Epithelial cell of umbilical artery (primary cell): ENCODE results near the gene TRAF2. TPM values are rescaled to one million over a fixed set of nuclear protein-coding genes. Genes with fewer than 3 reads are reported as not detected.

Experiments used
- total RNA-seq: library from RNA; depleted of rRNA; stranded (reverse); fragments of >200 nt; gene quantifications from 2 replicates; pipeline ENCODE4 v1.2.3, GENCODE V29; 2014

Gene TRAF2, protein sequence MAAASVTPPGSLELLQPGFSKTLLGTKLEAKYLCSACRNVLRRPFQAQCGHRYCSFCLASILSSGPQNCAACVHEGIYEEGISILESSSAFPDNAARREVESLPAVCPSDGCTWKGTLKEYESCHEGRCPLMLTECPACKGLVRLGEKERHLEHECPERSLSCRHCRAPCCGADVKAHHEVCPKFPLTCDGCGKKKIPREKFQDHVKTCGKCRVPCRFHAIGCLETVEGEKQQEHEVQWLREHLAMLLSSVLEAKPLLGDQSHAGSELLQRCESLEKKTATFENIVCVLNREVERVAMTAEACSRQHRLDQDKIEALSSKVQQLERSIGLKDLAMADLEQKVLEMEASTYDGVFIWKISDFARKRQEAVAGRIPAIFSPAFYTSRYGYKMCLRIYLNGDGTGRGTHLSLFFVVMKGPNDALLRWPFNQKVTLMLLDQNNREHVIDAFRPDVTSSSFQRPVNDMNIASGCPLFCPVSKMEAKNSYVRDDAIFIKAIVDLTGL
- total RNA-seq: 11.1 and 11.4 TPM in 2 replicates

DNA sequence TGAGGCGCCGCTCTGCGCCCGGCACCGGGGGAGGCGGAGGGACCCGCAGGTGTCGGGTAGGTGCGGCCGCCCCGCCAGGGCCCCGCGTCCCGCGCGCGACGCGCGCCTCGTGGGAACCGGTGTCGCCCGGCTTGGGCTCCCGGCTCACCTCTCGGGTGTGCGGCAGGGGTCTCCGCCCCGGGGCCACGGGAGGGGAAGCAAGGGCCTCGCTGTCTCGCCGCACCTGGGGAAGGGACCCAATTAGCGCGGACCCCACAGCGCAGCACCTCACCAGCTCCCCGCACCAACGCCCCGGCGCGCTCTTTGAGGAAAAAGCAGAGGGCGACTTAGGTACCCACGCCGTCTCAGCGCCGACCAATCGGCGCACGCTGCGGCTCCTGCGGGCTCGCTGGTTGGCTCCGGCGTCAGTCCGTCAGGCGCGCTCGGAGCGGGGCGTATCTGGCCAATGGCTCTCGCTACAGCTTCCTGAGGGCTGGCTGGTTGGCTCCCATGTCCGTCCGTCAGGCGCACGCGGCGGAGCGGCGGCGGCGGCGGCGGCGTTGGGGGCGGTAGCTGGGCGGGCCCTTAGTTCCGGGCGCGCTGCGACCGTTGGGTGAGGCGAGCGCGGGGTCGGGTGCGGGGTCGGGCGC is at the start of gene TRAF2:
Gene TRAF2, plus strand, starts transcription at position 567 of the 629 bp plus-strand sequence. CDS start 12,225 bp downstream, outside the sequence.

DNA sequence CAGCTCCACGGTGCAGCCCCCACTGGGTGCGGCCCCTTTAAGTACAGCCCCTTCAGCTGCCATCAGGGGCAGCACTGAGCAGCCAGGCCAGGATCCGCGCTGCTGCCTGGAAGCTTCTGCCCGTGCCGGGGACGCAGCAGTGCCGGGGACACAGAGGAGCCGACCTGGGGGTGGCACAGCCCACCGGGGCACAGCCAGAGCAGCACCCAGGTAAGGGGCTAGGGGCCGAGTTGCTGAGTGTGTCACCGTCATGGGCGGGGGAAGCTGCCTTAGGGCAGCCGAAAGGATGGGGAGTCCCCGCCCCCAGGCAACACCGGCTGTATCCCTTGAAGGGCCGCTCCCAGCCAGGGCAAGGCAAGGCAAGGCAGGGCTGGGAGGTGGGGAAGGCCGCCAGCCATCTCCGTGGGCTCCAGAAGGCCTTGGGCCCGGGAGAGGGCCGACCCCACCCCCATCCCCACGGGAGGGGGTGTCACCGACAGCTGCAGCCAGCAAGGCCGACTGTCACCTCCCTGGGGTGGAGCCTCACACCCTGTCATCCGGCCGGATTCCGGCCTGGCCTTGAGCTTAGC is 43.9 kb upstream of the TRAF2 start, which contains the start of gene AJM1:
Gene AJM1, plus strand, starts transcription at position 99 of the 569 bp plus-strand sequence. CDS start 1,937 bp downstream, outside the sequence.

DNA sequence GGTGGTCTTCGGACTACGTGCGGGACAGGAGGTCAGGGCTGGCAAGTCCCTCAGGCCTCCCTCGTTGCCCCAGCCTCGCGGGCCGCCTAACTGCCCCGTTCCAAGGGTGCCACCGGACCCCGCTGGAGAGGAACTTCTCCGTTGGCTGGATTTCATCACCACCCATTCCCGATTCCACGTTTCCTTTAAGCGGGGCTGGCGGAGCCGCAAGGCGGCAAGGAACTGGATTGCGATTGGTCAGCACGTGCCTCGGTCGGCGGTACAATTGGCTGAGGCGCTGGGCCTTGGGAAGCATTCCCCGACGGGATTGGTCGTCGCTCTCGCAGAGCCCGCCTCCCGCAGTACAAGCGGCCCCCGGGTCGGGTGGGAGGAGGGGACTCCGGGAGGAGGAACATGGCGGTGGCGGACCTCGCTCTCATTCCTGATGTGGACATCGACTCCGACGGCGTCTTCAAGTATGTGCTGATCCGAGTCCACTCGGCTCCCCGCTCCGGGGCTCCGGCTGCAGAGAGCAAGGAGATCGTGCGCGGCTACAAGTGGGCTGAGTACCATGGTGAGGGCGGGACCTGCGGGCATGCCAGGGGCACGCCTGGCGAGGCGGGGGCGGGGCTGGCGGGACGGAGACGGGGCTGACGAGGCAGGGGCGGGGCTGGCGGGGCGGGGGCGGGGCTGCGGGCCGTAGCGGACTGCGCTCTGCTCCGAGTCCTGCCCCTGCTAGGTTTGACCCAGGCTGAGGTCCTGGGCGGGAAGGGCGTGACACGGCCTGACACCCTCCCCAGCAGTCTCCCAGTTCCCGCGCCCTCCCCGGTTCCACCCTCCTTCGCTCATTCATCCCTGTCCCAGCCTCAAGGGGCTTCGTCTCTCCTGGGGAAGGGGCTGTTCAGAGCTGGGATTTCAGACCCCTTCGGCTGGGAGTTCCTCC is 37.0 kb upstream of the TRAF2 start, which contains the start of gene PHPT1:
Gene PHPT1, plus strand, starts transcription at position 372 of the 922 bp plus-strand sequence. Its CDS starts 22 bp downstream, at position 394.

DNA sequence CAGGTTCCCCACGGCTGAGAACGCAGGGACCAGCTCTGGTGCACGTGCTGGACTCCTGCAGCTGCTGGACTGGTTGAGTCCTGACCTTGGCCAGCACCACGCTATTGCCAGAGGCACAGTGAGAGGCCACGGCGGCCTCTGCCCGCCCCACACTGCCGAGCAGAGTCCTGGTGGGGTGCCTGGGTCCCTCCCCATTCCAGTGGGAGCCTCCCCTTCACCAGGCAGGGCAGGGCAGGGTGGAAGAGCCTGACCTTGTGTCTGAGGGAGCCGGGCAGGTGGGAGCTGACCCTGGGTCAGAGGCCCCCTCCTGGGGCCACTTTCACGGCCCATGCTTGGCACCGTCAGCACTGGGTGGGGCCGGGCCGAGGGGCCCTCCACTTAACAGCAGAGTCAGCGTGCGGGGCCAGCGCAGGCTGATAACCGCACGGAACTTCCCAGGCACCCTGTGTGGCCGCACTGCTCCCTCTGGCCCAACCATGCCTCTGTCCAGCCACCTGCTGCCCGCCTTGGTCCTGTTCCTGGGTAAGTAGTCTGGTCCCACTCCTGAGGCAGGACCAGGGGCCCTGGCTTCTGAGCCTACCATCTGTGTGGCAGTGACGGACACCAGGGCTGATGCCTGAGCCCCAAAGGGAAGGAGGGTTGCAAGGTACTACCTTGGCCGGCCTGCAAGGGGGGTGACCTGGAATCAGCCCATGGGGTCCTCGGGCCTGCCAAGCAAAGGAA is 34.2 kb upstream of the TRAF2 start, which contains the start of gene MAMDC4:
Gene MAMDC4, plus strand, starts transcription at position 406 of the 723 bp plus-strand sequence. Its CDS starts 71 bp downstream, at position 477.

DNA sequence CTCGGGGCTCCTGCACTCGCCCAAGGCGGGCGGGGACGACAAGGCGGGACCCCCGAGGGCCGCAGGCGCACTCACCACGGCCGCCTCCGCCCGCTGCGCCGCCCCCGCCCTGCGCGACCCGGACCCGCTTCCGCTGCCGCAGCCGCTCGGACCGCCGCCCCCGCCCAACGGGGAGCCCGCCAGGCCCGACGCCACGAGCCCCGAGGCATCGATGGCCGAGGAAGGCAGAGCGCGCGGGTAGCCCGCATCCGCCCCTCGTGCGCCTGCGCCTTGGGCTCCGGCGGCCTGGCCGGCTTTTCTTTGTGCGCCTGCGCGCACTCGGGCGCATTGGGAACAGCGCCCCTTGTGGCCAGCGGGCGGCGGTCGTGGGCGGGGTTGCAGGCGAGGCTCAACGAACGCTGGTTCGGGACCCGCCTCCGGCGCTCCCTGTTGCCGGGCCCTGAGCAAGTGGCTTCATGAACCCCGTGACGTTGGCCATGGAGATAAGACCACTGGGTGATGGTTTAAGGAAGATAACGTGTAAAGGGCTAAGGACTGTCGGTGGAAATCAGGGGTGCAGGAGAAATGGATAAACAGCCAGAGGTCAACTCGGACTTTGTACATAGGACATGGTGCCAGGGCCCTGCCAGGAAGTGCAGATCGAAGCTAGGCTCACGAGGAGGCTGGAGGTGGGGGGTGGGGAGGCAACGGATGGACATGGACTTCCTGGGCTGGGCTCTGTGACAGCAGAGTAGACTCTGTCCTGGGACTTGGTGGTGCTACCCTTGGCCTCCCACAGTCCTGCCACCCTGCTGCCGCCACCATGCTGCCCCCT is 58.4 kb downstream of the TRAF2 start, which contains the start of the genes C8G and FBXW5:
Gene C8G, plus strand, starts transcription at position 725 of the 814 bp plus-strand sequence. Its CDS starts 78 bp downstream, at position 803.
Gene FBXW5, minus strand, starts transcription at position 220 of the 814 bp plus-strand sequence. CDS start 655 bp downstream, outside the sequence.

DNA sequence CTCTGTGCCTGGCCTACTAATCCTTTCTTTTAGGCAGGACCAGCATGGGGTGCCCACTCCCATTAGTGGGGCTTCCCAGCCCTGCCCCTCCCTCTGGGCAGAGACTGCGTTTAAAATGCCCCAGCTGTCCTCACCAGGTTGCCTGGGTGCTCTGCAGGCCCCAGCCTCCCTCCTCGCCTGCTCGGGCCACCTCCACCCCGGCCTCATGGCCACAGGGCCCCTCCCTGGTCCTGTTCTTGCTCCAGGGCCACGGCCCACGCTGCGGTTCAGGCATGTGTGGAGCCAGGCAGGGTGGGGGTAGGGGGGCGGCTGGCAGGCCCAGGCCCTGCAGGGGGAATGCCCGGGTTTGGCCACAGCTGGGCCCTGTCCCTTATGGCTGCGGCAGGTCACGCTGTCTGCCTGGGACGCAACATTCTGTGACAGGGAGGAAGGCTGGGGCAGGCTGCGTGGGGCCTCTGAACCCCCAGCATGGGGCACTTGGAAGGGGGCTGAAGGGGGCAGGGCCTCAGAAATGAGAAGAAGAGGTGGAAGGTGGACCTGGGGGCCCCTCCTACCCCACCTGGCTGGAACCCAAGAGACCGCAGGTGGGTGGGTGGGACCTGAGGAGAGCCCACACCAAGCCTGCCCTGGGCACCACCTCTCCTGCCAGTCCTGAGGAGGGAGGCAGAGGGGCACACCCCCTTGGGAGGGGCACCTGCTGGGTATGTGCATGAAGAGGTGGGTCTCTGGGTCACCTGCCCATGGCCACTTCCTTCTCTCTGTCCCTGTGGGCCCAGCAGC is 65.4 kb downstream of the TRAF2 start, which contains the start of gene LCN12:
Gene LCN12, plus strand, starts transcription at position 733 of the 780 bp plus-strand sequence. CDS start 55 bp downstream, outside the sequence.

Other genes with a start within 250 kb of the TRAF2 start
- 532 and 626 TPM in 2 replicates for gene EGFL7, start 223.6 kb upstream of the TRAF2 start, total RNA-seq
- gene AGPAT2, start 199.1 kb upstream of the TRAF2 start, total RNA-seq: 33.3 and 37.7 TPM in 2 replicates
- 171 and 201 TPM in 2 replicates for gene DIPK1B, start 173.9 kb upstream of the TRAF2 start, total RNA-seq
- not detected in 2 replicates for gene LCN10, start 143.6 kb upstream of the TRAF2 start, total RNA-seq
- not detected in 2 replicates for gene LCN6, start 138.0 kb upstream of the TRAF2 start, total RNA-seq
- not detected in 2 replicates for gene LCN8, start 128.3 kb upstream of the TRAF2 start, total RNA-seq
- gene LCN15, start 122.0 kb upstream of the TRAF2 start, total RNA-seq: not detected in 2 replicates
- gene TMEM141, start 95.2 kb upstream of the TRAF2 start, total RNA-seq: 105 and 109 TPM in 2 replicates
- gene CCDC183, start 90.2 kb upstream of the TRAF2 start, total RNA-seq: under 0.01 and 0.46 TPM in 2 replicates
- 57.9 and 64.6 TPM in 2 replicates for gene RABL6, start 78.6 kb upstream of the TRAF2 start, total RNA-seq
- gene AJM1, start 44.0 kb upstream of the TRAF2 start, total RNA-seq: 0.61 and 0.65 TPM in 2 replicates
- gene PHPT1, start 37.1 kb upstream of the TRAF2 start, total RNA-seq: 91.8 and 130 TPM in 2 replicates
- 0.32 and 1.5 TPM in 2 replicates for gene MAMDC4, start 34.2 kb upstream of the TRAF2 start, total RNA-seq
- 352 and 430 TPM in 2 replicates for gene EDF1, start 20.2 kb upstream of the TRAF2 start, total RNA-seq
- gene FBXW5, start 58.2 kb downstream of the TRAF2 start, total RNA-seq: 124 and 151 TPM in 2 replicates
- not detected in 2 replicates for gene C8G, start 58.7 kb downstream of the TRAF2 start, total RNA-seq
- not detected in 2 replicates for gene LCN12, start 65.8 kb downstream of the TRAF2 start, total RNA-seq
- 0.65 TPM in 1 of 2 replicates, not detected in the other for gene PTGDS, start 91.0 kb downstream of the TRAF2 start, total RNA-seq
- not detected in 2 replicates for gene LCNL1, start 96.5 kb downstream of the TRAF2 start, total RNA-seq
- gene PAXX, start 105.9 kb downstream of the TRAF2 start, total RNA-seq: 18.8 and 26.0 TPM in 2 replicates
- 0.32 TPM in 1 of 2 replicates, not detected in the other for gene CLIC3, start 110.1 kb downstream of the TRAF2 start, total RNA-seq
- gene ABCA2, start 141.7 kb downstream of the TRAF2 start, total RNA-seq: 4.0 and 8.4 TPM in 2 replicates
- not detected in 2 replicates for gene FUT7, start 145.6 kb downstream of the TRAF2 start, total RNA-seq
- gene NPDC1, start 159.7 kb downstream of the TRAF2 start, total RNA-seq: 28.3 and 29.2 TPM in 2 replicates
- not detected in 2 replicates for gene ENTPD2, start 167.5 kb downstream of the TRAF2 start, total RNA-seq
- 15.3 and 19.3 TPM in 2 replicates for gene SAPCD2, start 184.0 kb downstream of the TRAF2 start, total RNA-seq
- 6.2 and 15.8 TPM in 2 replicates for gene UAP1L1, start 191.0 kb downstream of the TRAF2 start, total RNA-seq
- 57.0 and 64.3 TPM in 2 replicates for gene MAN1B1, start 200.5 kb downstream of the TRAF2 start, total RNA-seq
- 63.1 and 69.8 TPM in 2 replicates for gene DPP7, start 228.2 kb downstream of the TRAF2 start, total RNA-seq